GM12801 (cell line): ENCODE data around the gene CHRDL2.

Source experiments
- CTCF ChIP-seq: IDR thresholded peaks from one replicate; pipeline ENCODE4 v1.5.1; 2011; ENCODE audit warnings: control low read depth; ENCODE audit not compliant: insufficient read length; ENCODE audit errors: extremely low read depth

Gene CHRDL2

GRCh38 chr11:74717221-74717969, 13.8 kb downstream of the CHRDL2 start:
- TF ChIP-seq CTCF: no peak

GRCh38 chr11:74714904-74715303, 16.3 kb downstream of the CHRDL2 start:
- no peak for TF ChIP-seq CTCF

- no peak for TF ChIP-seq CTCF
These were observed 17.5 kb downstream of the CHRDL2 start for GRCh38 chr11:74713686-74714085.

- TF ChIP-seq CTCF: no peak
These were observed 20.8 kb downstream of the CHRDL2 start for GRCh38 chr11:74710281-74710938.

DNA sequence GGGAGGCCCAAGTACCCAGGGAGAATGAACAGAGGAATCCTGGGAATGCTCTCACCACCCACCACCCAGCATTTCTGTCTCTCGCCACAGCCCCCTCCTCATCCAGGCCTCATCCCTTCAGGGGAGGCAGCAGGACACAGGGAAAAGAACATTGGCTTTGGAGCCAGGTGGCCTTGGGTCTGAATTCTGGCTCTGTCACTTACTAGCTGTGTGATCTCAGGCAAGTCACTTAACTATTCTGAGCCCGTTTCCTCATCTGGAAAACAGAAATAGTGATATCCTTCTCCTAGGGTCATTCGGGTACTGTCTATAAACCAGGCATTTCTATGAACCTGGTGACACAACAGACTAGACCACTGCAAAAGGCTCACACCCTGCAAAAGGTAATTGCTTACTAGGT, 22.1 kb downstream of the CHRDL2 start:
- no peak for TF ChIP-seq CTCF

- no peak for TF ChIP-seq CTCF
These were observed 23.4 kb downstream of the CHRDL2 start for GRCh38 chr11:74707602-74708510.

DNA sequence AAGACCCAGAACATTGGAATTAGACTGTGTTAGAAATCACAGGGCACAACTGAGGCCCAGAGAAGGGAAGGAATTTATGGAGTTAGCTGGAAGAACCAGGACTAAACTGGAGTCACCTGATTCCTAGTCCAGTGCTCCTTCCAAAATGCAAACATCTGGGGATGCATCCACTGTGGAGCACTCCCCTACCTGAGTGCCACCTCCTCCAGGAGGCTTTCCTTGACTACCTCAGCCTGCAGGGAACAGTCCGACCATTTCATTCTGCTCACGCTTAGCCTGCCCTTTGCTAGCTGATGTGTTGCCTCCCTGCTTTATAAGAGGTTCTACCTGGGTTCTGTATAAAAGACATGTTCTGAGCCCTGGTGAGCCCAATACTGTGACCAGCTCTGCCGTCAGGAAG, 24.0 kb downstream of the CHRDL2 start:
- no peak for TF ChIP-seq CTCF
